K562 (cell line): ENCODE data around the gene SEC22A. TPM values are rescaled to one million over a fixed set of nuclear protein-coding genes. Genes with fewer than 3 reads are reported as not detected.

ENCODE experiments used
- ATAC-seq: fragments of 200-7000 bp; cut with Tn5 transposase; 3 replicates; pipeline ENCODE4 v1.9.1; 2020; ENCODE audit warnings: moderate library complexity
- BruUV-seq: library from RNA; stranded (reverse); fragments of 400-500 nt; replicated peaks from 2 replicates; lab custom pipeline; 2021; lab: Mats Ljungman, UMichigan
- CTCF ChIA-PET: fragments of 300-600 bp; formaldehyde crosslinking; extraction: SDS; loops from one replicate; lab custom pipeline; 2021; ENCODE audit warnings: low intra/inter-chr PET ratio; lab: Yijun Ruan, JAX
- POLR2A ChIA-PET: fragments of 300-600, 350-650 bp; sonication (Branson Sonifier 250); formaldehyde crosslinking; extraction: SDS; loops from one replicate; lab custom pipeline; 2021; ENCODE audit warnings: antibody characterized with exemption, inconsistent platforms; lab: Yijun Ruan, JAX
- DNase-seq, 4 experiments: peaks; one replicate each; pipeline versions ENCODE4 v3.0.0 to v3.0.0-alpha.2; 2011 to 2018; ENCODE audit warnings: low spot score in 3 of 4, mixed read lengths in 3 of 4; ENCODE audit errors: extremely low read depth in 1 of 4
- FAIRE-seq: peaks from 2 replicates; lab custom pipeline; 2011; peaks lifted over from hg19 to GRCh38; lab: Jason Lieb, UNC
- H2AFZ ChIP-seq: 2 replicates; pipeline ENCODE4 v1.6.0; 2011; ENCODE audit warnings: low read depth, low read length, control low read depth, inconsistent platforms
- H3K27ac ChIP-seq: fragments of 200-600 bp; 3 replicates; pipeline ENCODE4 v1.8.0; 2011; ENCODE audit warnings: low read depth, mild to moderate bottlenecking, control low read depth, inconsistent platforms, low read length, moderate library complexity, mixed read lengths; ENCODE audit errors: extremely low read depth
- H3K27me3 ChIP-seq, 2 experiments: fragments of 300-600 bp in 1 of 2; 2 replicates in 1 of 2; 3 replicates in 1 of 2; pipeline versions ENCODE4 v1.6.0 to v1.8.0; 2011; ENCODE audit warnings: inconsistent platforms in 2 of 2, low read length in 2 of 2, mild to moderate bottlenecking in 1 of 2, mixed read lengths in 1 of 2, moderate library complexity in 1 of 2; ENCODE audit not compliant: control insufficient read depth in 2 of 2, insufficient read depth in 2 of 2
- H3K36me3 ChIP-seq: fragments of 300-600 bp; 3 replicates; pipeline ENCODE4 v1.8.0; 2011; ENCODE audit warnings: mild to moderate bottlenecking, low read length, inconsistent platforms; ENCODE audit not compliant: control insufficient read depth, insufficient read depth
- H3K4me1 ChIP-seq, 2 experiments: fragments of 200-600 bp in 1 of 2; replicated peaks in 1 of 2; 2 replicates in 1 of 2; 3 replicates in 1 of 2; pipeline versions ENCODE4 v1.5.1 to v1.8.0; 2011; ENCODE audit warnings: inconsistent platforms in 2 of 2, low read length in 2 of 2, mild to moderate bottlenecking in 1 of 2, mixed read lengths in 1 of 2, moderate library complexity in 1 of 2; ENCODE audit not compliant: control insufficient read depth in 2 of 2, insufficient read depth in 2 of 2
- H3K4me2 ChIP-seq: 2 replicates; pipeline ENCODE4 v1.6.1; 2011; ENCODE audit warnings: low read length, control low read depth, inconsistent platforms, mixed read lengths; ENCODE audit not compliant: insufficient read depth
- H3K4me3 ChIP-seq: fragments of 200-600 bp; sonication (generic), shearing (Covaris generic); 2 replicates; pipeline ENCODE4 v1.5.1; 2016; ENCODE audit warnings: control low read depth, inconsistent platforms
- H3K79me2 ChIP-seq: fragments of 200-600 bp; 3 replicates; pipeline ENCODE4 v1.8.0; 2011; ENCODE audit warnings: low read length, inconsistent platforms; ENCODE audit not compliant: control insufficient read depth, insufficient read depth
- H3K9ac ChIP-seq, 2 experiments: 2 replicates each; pipeline versions ENCODE4 v1.6.0 to v1.6.1; 2011; ENCODE audit warnings: low read depth in 2 of 2, low read length in 2 of 2, control low read depth in 1 of 2, inconsistent platforms in 1 of 2, mild to moderate bottlenecking in 1 of 2, mixed read lengths in 1 of 2; ENCODE audit not compliant: insufficient read depth in 1 of 2
- H3K9me1 ChIP-seq: one replicate; pipeline ENCODE4 v1.6.0; 2011; ENCODE audit warnings: inconsistent platforms, mild to moderate bottlenecking, low read length, moderate library complexity; ENCODE audit not compliant: control insufficient read depth, insufficient read depth
- H3K9me3 ChIP-seq: replicated peaks from 2 replicates; pipeline ENCODE4 v1.5.1; 2011; ENCODE audit warnings: low read depth, low read length, inconsistent platforms; ENCODE audit not compliant: control insufficient read depth, insufficient read depth
- H4K20me1 ChIP-seq: replicated peaks from 2 replicates; pipeline ENCODE4 v1.6.1; 2011; ENCODE audit warnings: low read length, inconsistent platforms, mixed read lengths; ENCODE audit not compliant: control insufficient read depth, insufficient read depth
- CHD2 ChIP-seq: IDR thresholded peaks from 2 replicates; pipeline ENCODE4 v1.6.1; 2011; ENCODE audit warnings: low read depth, low read length
- EP400 ChIP-seq: fragments of 450-650 bp; IDR thresholded peaks from 2 replicates; pipeline ENCODE4 v1.6.1; 2017; ENCODE audit warnings: antibody characterized with exemption, mild to moderate bottlenecking, moderate library complexity
- MED1 ChIP-seq: sonication (generic); formaldehyde crosslinking; IDR thresholded peaks from 2 replicates; pipeline ENCODE4 v1.8.1; 2023; ENCODE audit warnings: missing genetic modification reagents, borderline replicate concordance
- TSC22D4 ChIP-seq: fragments of 450-650 bp; IDR thresholded peaks from 2 replicates; pipeline ENCODE4 v1.6.1; 2016; ENCODE audit warnings: missing genetic modification characterization, missing biosample characterization, control low read depth
- ZBTB40 ChIP-seq, 2 experiments: fragments of 450-650 bp in 1 of 2; sonication (generic) in 1 of 2; formaldehyde crosslinking in 1 of 2; IDR thresholded peaks; 2 replicates each; pipeline versions ENCODE4 v1.7.1 to v1.9.0; 2016 to 2022; ENCODE audit warnings: inconsistent platforms in 1 of 2, mild to moderate bottlenecking in 1 of 2, missing genetic modification reagents in 1 of 2
- ZC3H4 ChIP-seq: sonication (generic); formaldehyde crosslinking; IDR thresholded peaks from 2 replicates; pipeline ENCODE4 v1.9.0; 2021; ENCODE audit warnings: missing genetic modification reagents, borderline replicate concordance
- ZNF134 ChIP-seq: fragments of 250-450 bp; sonication (Bioruptor Pico); conservative IDR thresholded peaks from 2 replicates; pipeline ENCODE4 v1.4.0; 2020
- ZNF197 ChIP-seq: fragments of 200-800 bp; sonication (Bioruptor generic); IDR thresholded peaks from 2 replicates; pipeline ENCODE4 v1.6.1; 2016; ENCODE audit warnings: low read depth, missing genetic modification characterization, missing compliant biosample characterization
- WGBS: fragments of 100-300 bp; shearing (Covaris generic); methylation state at CpG from one replicate; pipeline ENCODE4 v1.1.6; 2016; ENCODE audit warnings: low coverage, mixed read lengths; ENCODE audit not compliant: insufficient coverage; ENCODE audit errors: missing lambda C conversion rate; 5-methylcytosine and 5-hydroxymethylcytosine counted together
- in situ Hi-C: fragments of 300-500 bp; cut with MboI; formaldehyde crosslinking; loops from 4 replicates; pipeline ENCODE4 v1.15.0; 2018; ENCODE audit warnings: inconsistent platforms, mixed read lengths
- intact Hi-C: fragments of 100-400 bp; cut with micrococcal nuclease; formaldehyde crosslinking; loops from 2 replicates; pipeline ENCODE4 v1.14.2; 2022
- polyA plus RNA-seq, 8 experiments: library from polyadenylated mRNA; depleted of rRNA in 4 of 8; stranded (reverse) in 5 of 8; unstranded in 3 of 8; fragments of >200 nt; fragmentation: Nextera tagmentation in 2 of 8; fragmentation: Illumina TruSeq in 1 of 8; extraction: Ambion mirVana in 2 of 8; extraction: Trizol in 1 of 8; gene quantifications; 2 replicates each; pipeline versions ENCODE4 v1.2.1 to v1.2.3, GENCODE V29; 2011 to 2014; ENCODE audit warnings: inconsistent platforms in 1 of 8, missing spikeins in 1 of 8
- total RNA-seq, 7 experiments: library from RNA; depleted of rRNA in 6 of 7; stranded (reverse); fragments of >200 nt in 6 of 7; fragmentation: Illumina TruSeq in 2 of 7; extraction: Trizol in 2 of 7; gene quantifications; 2 replicates each; pipeline versions ENCODE4 v1.2.1 to v1.2.3, GENCODE V29; 2011 to 2021; ENCODE audit warnings: low replicate concordance in 1 of 7
- TF ChIP-seq, protein P1 (sequence below): fragments of 250-450 bp; sonication (Bioruptor Pico); IDR thresholded peaks from 2 replicates; pipeline ENCODE4 v1.8.0; 2021; ENCODE audit warnings: moderate library complexity, mild to moderate bottlenecking, inconsistent platforms

Gene SEC22A
- total and polyA plus RNA-seq, 9 of the 15 experiments (the other 6 are each of a cell fraction or from before 2014, with no cell fraction given) = 7.9 to 44.5 (median 20.5) TPM

DNA sequence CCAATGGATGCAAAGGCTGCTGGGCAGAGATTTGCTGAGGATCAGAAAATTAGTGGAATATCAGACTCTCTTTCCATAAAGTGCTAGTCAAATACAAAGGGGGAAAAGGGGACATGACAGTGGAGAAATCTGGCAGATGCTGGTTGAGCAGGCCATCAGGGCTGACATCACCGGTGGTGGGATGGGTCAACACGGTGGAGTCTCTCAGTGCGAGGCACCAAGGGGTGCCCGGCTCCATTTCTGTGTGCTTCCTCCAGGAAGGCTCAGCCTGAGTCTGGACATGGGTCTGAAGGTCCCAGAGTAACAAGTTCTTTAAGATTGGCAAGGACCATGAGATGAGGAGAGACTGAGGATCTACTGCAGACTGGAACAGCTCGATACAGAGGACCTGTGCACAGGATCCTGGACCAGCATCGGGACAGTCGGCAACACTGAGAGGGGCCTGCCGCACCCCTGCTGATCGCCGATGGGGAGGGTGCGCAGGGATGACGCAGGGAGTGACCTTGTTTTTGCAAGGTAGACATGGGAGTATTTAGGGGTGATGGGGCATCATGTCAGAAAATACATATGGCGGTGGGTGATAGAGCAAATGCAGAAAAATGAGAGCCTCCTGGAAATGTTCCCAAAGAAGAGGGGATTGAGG, 92.7 kb downstream of the SEC22A start:
- FAIRE-seq (no peak), ATAC-seq (no peak), DNase-seq (no peak)
- H3K9ac ChIP-seq = no peak overlapping the region
- ChIA-PET POLR2A (no interaction called here), CTCF (no interaction called here)
- no peak overlapping the region for H3K4me3 ChIP-seq
- H3K27ac ChIP-seq = no peak overlapping the region
- H3K9me1 ChIP-seq = no peaks in the 10 kb centered on the region
- no peak overlapping the region for H3K4me2 ChIP-seq
- no peaks in the 10 kb centered on the region for H4K20me1 ChIP-seq
- no peaks in the 10 kb centered on the region; a peak in 1 of 5 replicates for H3K4me1 ChIP-seq
- H3K27me3 ChIP-seq = peaks cover 0 to 71% of the 10 kb centered on the region in 2 experiments; a peak in 2 of 5 replicates
- H2AFZ ChIP-seq = no peak overlapping the region
- WGBS = 2% methylated on average over 13 of the region's 13 CpGs
- H3K79me2 ChIP-seq = no peaks in the 10 kb centered on the region
- H3K9me3 ChIP-seq = no peaks in the 10 kb centered on the region
- H3K36me3 ChIP-seq = no peaks in the 10 kb centered on the region
- intact Hi-C loops (no loop called here), in situ Hi-C loops (no loop called here)
- no TSS peak for BruUV-seq
- TF ChIP-seq EP400 = no peak
- no peak for TF ChIP-seq CHD2
- no peak for TF ChIP-seq ZC3H4
- TF ChIP-seq, protein P1, sequence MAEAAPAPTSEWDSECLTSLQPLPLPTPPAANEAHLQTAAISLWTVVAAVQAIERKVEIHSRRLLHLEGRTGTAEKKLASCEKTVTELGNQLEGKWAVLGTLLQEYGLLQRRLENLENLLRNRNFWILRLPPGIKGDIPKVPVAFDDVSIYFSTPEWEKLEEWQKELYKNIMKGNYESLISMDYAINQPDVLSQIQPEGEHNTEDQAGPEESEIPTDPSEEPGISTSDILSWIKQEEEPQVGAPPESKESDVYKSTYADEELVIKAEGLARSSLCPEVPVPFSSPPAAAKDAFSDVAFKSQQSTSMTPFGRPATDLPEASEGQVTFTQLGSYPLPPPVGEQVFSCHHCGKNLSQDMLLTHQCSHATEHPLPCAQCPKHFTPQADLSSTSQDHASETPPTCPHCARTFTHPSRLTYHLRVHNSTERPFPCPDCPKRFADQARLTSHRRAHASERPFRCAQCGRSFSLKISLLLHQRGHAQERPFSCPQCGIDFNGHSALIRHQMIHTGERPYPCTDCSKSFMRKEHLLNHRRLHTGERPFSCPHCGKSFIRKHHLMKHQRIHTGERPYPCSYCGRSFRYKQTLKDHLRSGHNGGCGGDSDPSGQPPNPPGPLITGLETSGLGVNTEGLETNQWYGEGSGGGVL (CRISPR knock-in tag) = no peak
- TF ChIP-seq ZNF197 = no peak
- TF ChIP-seq MED1 = no peak
- no peak for TF ChIP-seq ZNF134 (CRISPR knock-in tag)
- TF ChIP-seq ZBTB40 (IDR thresholded peaks at IDR 0.05) = no peak
- no peak for TF ChIP-seq ZBTB40 (CRISPR knock-in tag; IDR thresholded peaks at IDR 0.05)
- TF ChIP-seq TSC22D4 (tag) = no peak
